GM12875 (cell line): ENCODE measurements around the gene BTRC.
A peak's percentile ranks its signal among the peaks of the same experiment; 100 is the strongest.

Experiments
- H3K4me3 ChIP-seq: one replicate; pipeline ENCODE4 v1.5.1; 2011; ENCODE audit warnings: low read depth, low read length, control low read depth
- CTCF ChIP-seq: IDR thresholded peaks from 2 replicates; pipeline ENCODE4 v1.5.1; 2011; ENCODE audit warnings: low read depth, mild to moderate bottlenecking, control low read depth, inconsistent platforms, low read length, moderate library complexity, borderline replicate concordance; ENCODE audit not compliant: insufficient read depth

BTRC gene

GRCh38 chr10:101441541-101442455 is 87.8 kb downstream of the BTRC start:
- TF ChIP-seq CTCF, result peak; percentile 62; the same call in 1 of the 2 replicates
- no peak overlapping the region for H3K4me3 ChIP-seq

- no peak for TF ChIP-seq CTCF
- no peak overlapping the region for H3K4me3 ChIP-seq
Observed at GRCh38 chr10:101442456-101442800, 88.5 kb downstream of the BTRC start.

- peak; percentile 20; the same call in 1 of the 2 replicates for TF ChIP-seq CTCF
- no peak overlapping the region for H3K4me3 ChIP-seq
Observed at GRCh38 chr10:101444058-101444898, 90.3 kb downstream of the BTRC start.

- TF ChIP-seq CTCF, result no peak
Observed at GRCh38 chr10:101446071-101446470, 92.1 kb downstream of the BTRC start.

GRCh38 chr10:101446947-101447346 is 93.0 kb downstream of the BTRC start:
- TF ChIP-seq CTCF, result no peak
- no peak overlapping the region for H3K4me3 ChIP-seq

More at GRCh38 chr10:101446071-101446470, 92.1 kb downstream of the BTRC start:
- no peak overlapping the region for H3K4me3 ChIP-seq

GRCh38 chr10:101447477-101447876 is 93.5 kb downstream of the BTRC start:
- H3K4me3 ChIP-seq, result no peak overlapping the region
- TF ChIP-seq CTCF, result no peak
